ENCODE data around the gene PDX1.

Gene PDX1

GRCh38 chr13:27952876-27953675 is 33.3 kb downstream of the PDX1 start:
- H3K27me3 ChIP-seq (ENCODE audit: insufficient read depth, poor library complexity, severe bottlenecking): peaks cover 71% of the 10 kb centered on the region

GRCh38 chr13:27953676-27954405 is 34.0 kb downstream of the PDX1 start:
- H3K9me3 ChIP-seq (ENCODE audit: severe bottlenecking): no peaks in the 10 kb centered on the region
- ATAC-seq (ENCODE audit: low read depth) (peak; percentile 97), DNase-seq (ENCODE audit: low spot score) (no peak)
- H3K4me3 ChIP-seq (ENCODE audit: severe bottlenecking): peak overlapping the region; percentile 25
- H3K27ac ChIP-seq (ENCODE audit: poor library complexity, severe bottlenecking): no peak overlapping the region
- H3K36me3 ChIP-seq (ENCODE audit: low read depth): no peaks in the 10 kb centered on the region
- TF ChIP-seq CTCF (IDR thresholded peaks at IDR 0.05; ENCODE audit: poor library complexity, severe bottlenecking): peak; percentile 88
- peaks cover 79% of the 10 kb centered on the region for H3K27me3 ChIP-seq (ENCODE audit: insufficient read depth, poor library complexity, severe bottlenecking)
- H3K4me1 ChIP-seq (ENCODE audit: insufficient read depth, poor library complexity, severe bottlenecking): no peaks in the 10 kb centered on the region

More at GRCh38 chr13:27952876-27953675, 33.3 kb downstream of the PDX1 start:
- Histone ChIP-seq H3K27ac (ENCODE audit: poor library complexity, severe bottlenecking) (no peak overlapping the region), H3K36me3 (ENCODE audit: low read depth) (no peaks in the 10 kb centered on the region), H3K4me3 (ENCODE audit: severe bottlenecking) (no peak overlapping the region), H3K9me3 (ENCODE audit: severe bottlenecking) (no peaks in the 10 kb centered on the region), H3K4me1 (ENCODE audit: insufficient read depth, poor library complexity, severe bottlenecking) (no peaks in the 10 kb centered on the region)
- ATAC-seq (ENCODE audit: low read depth) (no peak), DNase-seq (ENCODE audit: low spot score) (no peak)
- no peak for TF ChIP-seq CTCF (IDR thresholded peaks at IDR 0.05; ENCODE audit: poor library complexity, severe bottlenecking)

GRCh38 chr13:27954406-27954851 is 34.6 kb downstream of the PDX1 start:
- peak overlapping the region; percentile 25 for H3K4me3 ChIP-seq (ENCODE audit: severe bottlenecking)
- H3K36me3 ChIP-seq (ENCODE audit: low read depth): no peaks in the 10 kb centered on the region
- ATAC-seq (ENCODE audit: low read depth): peak; percentile 63
- no peak for TF ChIP-seq CTCF (IDR thresholded peaks at IDR 0.05; ENCODE audit: poor library complexity, severe bottlenecking)
- no peak for DNase-seq (ENCODE audit: low spot score)
- H3K4me1 ChIP-seq (ENCODE audit: insufficient read depth, poor library complexity, severe bottlenecking): no peaks in the 10 kb centered on the region
- H3K9me3 ChIP-seq (ENCODE audit: severe bottlenecking): no peaks in the 10 kb centered on the region
- peaks cover 85% of the 10 kb centered on the region for H3K27me3 ChIP-seq (ENCODE audit: insufficient read depth, poor library complexity, severe bottlenecking)
- no peak overlapping the region for H3K27ac ChIP-seq (ENCODE audit: poor library complexity, severe bottlenecking)

- no peak for DNase-seq (ENCODE audit: low spot score)
- peaks cover 92% of the 10 kb centered on the region for H3K27me3 ChIP-seq (ENCODE audit: insufficient read depth, poor library complexity, severe bottlenecking)
- ATAC-seq (ENCODE audit: low read depth): no peak
- H3K27ac ChIP-seq (ENCODE audit: poor library complexity, severe bottlenecking): no peak overlapping the region
- H3K36me3 ChIP-seq (ENCODE audit: low read depth): no peaks in the 10 kb centered on the region
- no peak for TF ChIP-seq CTCF (IDR thresholded peaks at IDR 0.05; ENCODE audit: poor library complexity, severe bottlenecking)
- H3K9me3 ChIP-seq (ENCODE audit: severe bottlenecking): no peaks in the 10 kb centered on the region
- H3K4me1 ChIP-seq (ENCODE audit: insufficient read depth, poor library complexity, severe bottlenecking): no peaks in the 10 kb centered on the region
- H3K4me3 ChIP-seq (ENCODE audit: severe bottlenecking): no peak overlapping the region
These were observed 35.3 kb downstream of the PDX1 start for GRCh38 chr13:27955014-27955591.

Measured in RWPE2 (cell line).